ENCODE results near the gene PBX3.
"Not testable (repeated sequence)": the region's sequence is repeated elsewhere in the genome, so short reads cannot be mapped to it uniquely, and the experiment has no call there.

Gene PBX3

DNA sequence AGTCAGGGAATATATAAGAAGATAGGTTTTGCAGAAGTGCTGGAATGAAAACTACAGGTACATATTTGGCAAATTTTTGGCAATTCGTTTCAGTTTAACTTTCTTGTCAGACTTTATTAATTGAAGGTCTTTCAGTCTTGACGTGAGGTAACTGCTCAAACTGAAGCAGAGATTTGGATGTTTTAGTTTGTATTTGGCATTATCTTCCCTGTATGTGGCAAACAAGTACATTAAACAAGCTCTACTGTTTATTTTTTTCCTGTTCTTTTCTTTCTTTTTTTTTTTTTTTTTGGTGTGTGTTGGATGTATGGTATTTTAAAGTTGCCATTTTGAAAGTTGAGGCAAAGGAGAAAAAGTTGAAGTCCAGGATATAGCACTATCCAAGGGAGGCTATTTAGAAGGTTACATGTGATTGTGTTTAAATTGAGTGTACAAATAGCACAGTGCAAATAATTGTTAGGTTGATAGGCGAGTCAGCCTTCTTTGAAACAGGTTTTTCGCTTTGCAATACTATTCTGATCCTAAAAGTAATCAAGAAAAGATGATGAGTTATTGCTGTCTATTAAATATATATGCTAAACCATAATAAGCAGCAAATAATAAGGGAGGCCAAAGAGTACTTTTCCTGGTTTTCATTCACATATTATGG is 2.2 kb downstream of the PBX3 start:
- no peak for DNase-seq (ENCODE audit: low read depth in 2 of 2)

DNA sequence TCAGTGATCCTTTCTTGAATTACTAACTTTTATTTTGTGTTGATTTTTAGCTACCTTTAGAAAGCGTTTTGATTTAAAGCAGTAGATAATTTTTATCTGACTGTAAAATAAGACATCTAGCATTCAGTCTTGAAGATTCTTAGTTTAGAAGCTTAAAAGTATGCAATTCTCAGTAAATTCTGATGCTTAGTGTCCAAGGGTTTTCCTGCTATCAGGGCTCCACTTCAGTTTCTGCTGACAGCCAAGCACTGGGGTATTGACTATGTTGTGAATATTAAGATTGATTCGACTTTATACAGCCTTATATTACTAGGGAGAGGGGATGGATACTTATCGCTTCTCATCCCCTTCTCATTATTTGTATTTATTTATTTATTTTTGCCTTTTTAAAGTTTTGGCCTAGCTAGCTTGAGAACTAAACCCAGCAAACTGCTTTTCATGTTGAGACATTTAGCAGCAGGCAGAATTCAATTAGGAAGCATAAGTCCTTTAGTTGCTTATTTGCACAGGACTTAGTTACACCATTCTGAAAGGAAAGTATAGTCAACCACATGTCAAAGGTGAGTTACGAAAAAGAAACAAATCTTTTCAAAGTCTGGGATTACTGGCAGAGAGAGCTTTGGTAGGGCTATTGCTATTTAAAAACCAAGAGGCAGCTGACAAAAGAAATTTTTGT is 2.9 kb downstream of the PBX3 start:
- no peak for DNase-seq (ENCODE audit: low read depth in 2 of 2)

- no peak for DNase-seq (ENCODE audit: low read depth in 2 of 2)
Measured at GRCh38 chr9:125750627-125751011, 3.4 kb downstream of the PBX3 start.

DNA sequence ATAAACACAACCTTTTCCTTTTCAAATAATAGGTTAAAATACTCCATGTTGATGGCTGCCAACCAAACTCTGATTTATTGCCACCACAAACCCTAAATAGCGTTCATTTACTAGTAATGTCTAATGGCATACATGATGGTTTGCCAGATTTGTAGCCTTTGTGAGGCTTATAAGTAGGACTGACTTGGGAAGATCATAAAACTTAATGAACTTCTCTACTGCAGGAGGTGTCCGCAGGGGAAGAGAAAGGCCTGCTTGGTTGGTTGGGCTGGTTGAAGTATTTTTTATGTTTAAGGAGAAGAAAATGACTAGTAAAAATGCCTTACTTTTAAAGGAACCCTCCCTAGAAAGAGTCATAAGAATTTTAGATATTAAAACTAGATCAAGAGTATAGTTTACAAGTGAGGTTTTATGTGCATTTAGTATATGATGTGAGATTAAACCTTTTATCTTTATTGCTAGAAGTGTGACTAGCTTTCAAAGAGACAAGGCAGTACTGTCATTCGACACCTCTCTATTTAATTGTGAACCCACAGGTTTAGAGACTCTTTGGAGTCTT is 5.0 kb downstream of the PBX3 start:
- DNase-seq (ENCODE audit: low read depth in 2 of 2): no peak

GRCh38 chr9:125754096-125754495 is 6.9 kb downstream of the PBX3 start:
- DNase-seq (ENCODE audit: low read depth in 2 of 2): no peak

- DNase-seq (ENCODE audit: low read depth in 2 of 2): no peak
Measured at GRCh38 chr9:125755340-125755739, 8.2 kb downstream of the PBX3 start.

- DNase-seq (ENCODE audit: low read depth in 2 of 2): no peak
Measured at GRCh38 chr9:125756518-125756917, 9.3 kb downstream of the PBX3 start.

DNA sequence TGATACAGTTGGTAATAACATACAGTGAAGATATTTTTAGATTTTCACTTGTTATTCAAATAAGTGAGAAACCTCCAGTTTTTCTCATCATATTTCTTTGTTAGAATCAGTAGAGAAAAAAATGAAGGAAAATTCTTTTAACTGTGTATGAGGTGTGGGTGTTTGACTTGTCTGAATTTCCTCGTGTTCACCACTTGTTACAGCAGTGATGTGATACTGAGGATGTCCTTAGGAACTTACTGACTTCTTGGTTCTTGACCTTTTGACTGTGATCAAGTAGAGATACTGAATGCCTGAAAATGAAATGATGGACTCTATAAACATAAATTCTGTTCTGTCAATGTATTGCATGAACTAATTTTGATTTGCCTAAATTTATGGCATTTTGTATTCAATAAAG is 10.7 kb downstream of the PBX3 start:
- no peak for DNase-seq (ENCODE audit: low read depth in 2 of 2)

DNA sequence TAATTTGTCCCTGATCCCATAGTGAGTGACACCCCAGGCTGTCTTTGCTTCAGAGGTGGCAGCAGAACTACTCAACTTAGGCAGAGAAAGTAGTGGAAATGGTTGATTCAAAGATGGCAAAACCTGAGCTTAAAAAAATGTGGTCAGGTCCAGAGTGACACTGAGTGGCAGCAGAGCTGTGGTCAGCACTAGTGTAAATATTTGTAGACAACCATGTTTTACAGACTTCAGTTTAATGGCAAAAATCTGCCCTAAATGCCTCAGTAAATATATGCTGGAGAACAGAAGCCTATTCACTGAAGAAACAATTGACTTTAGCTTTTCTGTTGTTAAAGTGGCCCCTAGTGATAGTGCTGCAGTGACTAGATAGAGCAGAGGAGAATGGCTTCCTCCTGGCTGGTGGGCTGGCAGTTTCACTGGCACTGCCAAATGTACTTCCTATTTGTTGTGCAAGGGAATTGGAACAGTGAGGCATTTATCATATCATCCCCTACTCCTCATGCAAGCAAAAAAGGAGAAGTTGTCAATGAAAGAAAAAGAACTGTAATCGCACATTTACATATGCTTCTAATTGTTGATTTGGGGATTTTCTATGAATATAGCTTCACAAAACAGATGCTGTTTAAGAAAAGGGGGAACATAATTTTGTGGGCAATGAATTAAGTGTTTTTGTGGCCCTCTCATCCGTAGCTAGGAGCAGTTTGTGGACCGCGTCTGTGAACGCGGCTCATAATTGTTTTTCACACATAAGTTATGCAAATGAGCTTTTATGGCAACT is 12.0 kb downstream of the PBX3 start:
- no peak for DNase-seq (ENCODE audit: low read depth in 2 of 2)

DNA sequence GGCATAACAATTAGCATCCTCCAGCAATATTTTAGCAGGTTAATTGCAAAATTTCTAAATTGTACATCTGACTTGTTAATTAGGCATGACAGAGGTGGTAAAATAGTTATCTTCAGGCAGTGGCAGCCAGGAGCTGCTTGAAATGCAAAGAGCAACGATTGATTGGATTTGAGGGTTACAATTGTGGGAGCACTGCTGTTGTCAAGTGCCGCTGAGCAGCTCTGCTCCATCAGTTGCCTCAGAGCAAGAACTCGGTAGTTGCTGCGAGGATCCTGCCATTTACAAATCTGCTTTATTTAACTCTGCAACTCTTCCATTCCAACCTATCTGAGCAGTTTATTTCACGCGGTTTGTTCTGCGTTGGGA is 12.6 kb downstream of the PBX3 start:
- no peak for DNase-seq (ENCODE audit: low read depth in 2 of 2)

DNA sequence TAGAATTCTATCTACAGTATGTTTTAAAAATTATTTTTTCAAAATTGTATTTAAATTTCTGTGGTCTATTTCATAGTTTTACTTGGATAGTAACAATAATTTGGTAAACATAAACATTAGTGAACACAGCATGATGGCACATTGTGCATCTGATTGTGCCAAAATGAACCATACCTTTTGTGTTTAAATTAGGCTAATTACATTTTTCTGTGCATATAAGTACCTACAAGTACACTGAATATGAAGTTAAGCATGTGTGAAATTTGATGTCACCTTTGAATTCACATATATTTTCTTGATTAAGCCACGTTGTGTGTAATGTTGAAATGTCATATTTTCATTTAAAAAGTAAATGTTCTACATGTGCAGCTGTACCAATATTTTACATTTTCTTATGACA is 13.4 kb downstream of the PBX3 start:
- DNase-seq (ENCODE audit: low read depth in 2 of 2): no peak

- no peak for DNase-seq (ENCODE audit: low read depth in 2 of 2)
Measured at GRCh38 chr9:125761676-125762450, 14.7 kb downstream of the PBX3 start.

DNA sequence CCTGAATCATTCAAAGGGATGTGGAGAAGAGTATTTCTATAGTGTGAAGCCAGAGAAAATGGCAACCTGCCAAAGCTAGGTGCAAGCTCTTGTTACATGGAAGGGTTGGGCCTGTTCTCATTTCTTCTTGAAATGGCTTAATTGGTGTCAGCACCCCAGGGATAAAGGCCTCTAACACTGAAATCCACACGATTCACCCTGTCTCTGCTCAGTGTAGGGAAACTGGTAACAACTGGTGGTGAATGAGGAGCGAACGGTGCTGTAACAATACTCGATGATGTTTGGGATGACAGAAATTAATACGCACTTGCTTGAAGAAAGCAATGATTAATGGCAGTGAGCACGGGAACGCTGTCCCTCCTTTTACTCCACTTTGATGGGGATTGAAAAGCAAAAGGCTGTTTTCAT is 16.2 kb downstream of the PBX3 start:
- no peak for DNase-seq (ENCODE audit: low read depth in 2 of 2)

DNA sequence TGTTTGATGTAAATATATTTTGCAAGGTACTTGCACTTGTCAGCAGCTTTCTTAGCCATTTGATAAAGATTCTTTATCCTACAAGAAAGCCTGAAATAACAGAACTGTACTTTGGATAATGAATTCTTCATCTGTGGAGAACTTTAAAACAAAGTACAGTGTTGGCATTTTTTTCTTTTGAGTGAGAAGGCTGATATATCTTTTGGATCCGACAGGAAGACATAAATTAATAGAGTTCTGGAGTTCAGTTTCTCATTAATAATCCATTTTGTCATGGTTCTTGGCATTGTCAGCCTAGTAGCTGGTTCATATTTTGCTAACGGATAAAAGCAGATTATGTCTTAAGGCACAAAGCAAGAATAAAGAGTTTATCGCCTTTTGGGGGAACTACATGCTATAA is 17.0 kb downstream of the PBX3 start:
- no peak for DNase-seq (ENCODE audit: low read depth in 2 of 2)

DNA sequence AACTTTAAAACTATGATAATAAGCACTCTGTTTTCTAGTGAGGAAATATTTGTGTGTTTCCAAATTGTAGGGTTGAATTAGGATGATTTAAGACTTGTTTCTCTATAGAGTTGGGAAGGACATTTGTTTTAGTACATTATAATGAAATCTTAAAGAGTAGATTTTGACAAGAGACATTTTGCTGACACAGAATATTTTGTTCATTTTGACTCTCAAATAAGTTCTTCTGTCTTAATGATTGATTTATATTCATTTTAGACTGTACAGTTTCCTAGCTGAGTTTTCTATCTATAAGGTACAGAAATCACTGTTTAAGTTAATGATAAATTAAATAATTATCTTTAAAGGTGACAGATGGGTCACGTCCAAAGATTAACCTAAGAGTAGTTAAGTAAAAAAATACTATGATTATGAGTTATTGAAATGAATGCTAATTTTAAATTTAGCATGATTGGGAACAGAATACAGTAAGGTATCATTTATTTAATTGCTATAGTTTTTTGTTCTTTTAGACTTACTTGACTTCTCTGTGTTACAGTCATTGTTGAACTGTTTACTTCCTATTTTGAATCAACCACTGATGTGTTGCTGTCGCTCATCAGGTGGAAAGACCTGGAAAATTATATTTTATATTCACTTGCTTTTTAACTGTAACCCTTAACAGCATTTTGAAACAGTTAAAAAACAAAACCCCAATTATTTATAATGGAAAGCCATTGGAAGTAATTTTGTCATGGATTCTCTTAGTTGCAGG is 19.5 kb downstream of the PBX3 start:
- no peak for DNase-seq (ENCODE audit: low read depth in 2 of 2)

- DNase-seq (ENCODE audit: low read depth in 2 of 2): no peak
Measured at GRCh38 chr9:125767349-125767748, 20.2 kb downstream of the PBX3 start.

GRCh38 chr9:125768803-125769202 is 21.6 kb downstream of the PBX3 start:
- DNase-seq (ENCODE audit: low read depth in 2 of 2): no peak

GRCh38 chr9:125771037-125771436 is 23.9 kb downstream of the PBX3 start:
- DNase-seq (ENCODE audit: low read depth in 2 of 2): no peak

- DNase-seq (ENCODE audit: low read depth in 2 of 2): no peak
Measured at GRCh38 chr9:125772740-125773139, 25.6 kb downstream of the PBX3 start.

DNA sequence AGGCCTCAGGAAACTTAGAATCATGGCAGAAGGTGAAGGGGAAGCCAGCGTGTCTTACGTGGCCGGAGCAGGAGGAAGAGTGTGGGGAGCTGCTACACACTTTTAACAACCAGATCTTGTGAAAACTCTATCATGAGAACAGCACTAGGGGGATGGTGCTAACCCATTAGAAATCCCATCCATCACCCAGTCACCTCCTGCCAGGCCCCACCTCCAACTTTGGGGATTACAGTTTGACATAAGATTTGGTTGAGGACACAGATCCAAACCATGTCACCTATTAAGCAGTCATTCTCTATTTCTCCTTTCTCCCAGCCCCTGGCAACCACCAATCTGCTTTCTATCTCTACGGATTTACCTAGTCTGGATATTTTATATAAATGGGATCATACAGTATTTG is 26.9 kb downstream of the PBX3 start:
- no peak for DNase-seq (ENCODE audit: low read depth in 2 of 2)

- DNase-seq (ENCODE audit: low read depth in 2 of 2): not testable (repeated sequence)
Measured at GRCh38 chr9:125776789-125777188, 29.6 kb downstream of the PBX3 start.
